ENCODE results near the gene MYT1. TPM values are rescaled to one million over a fixed set of nuclear protein-coding genes. Genes with fewer than 3 reads are reported as not detected.

MYT1 gene
- total and polyA plus RNA-seq, 2 of the 13 experiments (the other 11 are each of a cell fraction or from before 2014, with no cell fraction given): 0.58 to 2.5 TPM

GRCh38 chr20:64189986-64190385 is 25.7 kb downstream of the MYT1 start (continued):
- TF ChIP-seq GPN1 (CRISPR knock-in tag; IDR thresholded peaks at IDR 0.05; ENCODE audit: borderline replicate concordance): 0 out of 2 replicates have a peak, but pooled peaks have one; percentile 70
- no peak for TF ChIP-seq ARNT (IDR thresholded peaks at IDR 0.05)
- TF ChIP-seq, protein P1, sequence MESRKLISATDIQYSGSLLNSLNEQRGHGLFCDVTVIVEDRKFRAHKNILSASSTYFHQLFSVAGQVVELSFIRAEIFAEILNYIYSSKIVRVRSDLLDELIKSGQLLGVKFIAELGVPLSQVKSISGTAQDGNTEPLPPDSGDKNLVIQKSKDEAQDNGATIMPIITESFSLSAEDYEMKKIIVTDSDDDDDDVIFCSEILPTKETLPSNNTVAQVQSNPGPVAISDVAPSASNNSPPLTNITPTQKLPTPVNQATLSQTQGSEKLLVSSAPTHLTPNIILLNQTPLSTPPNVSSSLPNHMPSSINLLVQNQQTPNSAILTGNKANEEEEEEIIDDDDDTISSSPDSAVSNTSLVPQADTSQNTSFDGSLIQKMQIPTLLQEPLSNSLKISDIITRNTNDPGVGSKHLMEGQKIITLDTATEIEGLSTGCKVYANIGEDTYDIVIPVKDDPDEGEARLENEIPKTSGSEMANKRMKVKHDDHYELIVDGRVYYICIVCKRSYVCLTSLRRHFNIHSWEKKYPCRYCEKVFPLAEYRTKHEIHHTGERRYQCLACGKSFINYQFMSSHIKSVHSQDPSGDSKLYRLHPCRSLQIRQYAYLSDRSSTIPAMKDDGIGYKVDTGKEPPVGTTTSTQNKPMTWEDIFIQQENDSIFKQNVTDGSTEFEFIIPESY (CRISPR knock-in tag; IDR thresholded peaks at IDR 0.05): no peak
- TF ChIP-seq ZNF441 (CRISPR knock-in tag; IDR thresholded peaks at IDR 0.05; ENCODE audit: borderline replicate concordance): no peak
- no peak for TF ChIP-seq SNAPC2 (CRISPR knock-in tag; IDR thresholded peaks at IDR 0.05)
- no peak for TF ChIP-seq EHMT2 (IDR thresholded peaks at IDR 0.05; ENCODE audit: borderline replicate concordance, low read depth, low read length)
- TF ChIP-seq RARA (CRISPR knock-in tag; IDR thresholded peaks at IDR 0.05): 0 out of 2 replicates have a peak, but pooled peaks have one; percentile 13
- TF ChIP-seq, protein P2, sequence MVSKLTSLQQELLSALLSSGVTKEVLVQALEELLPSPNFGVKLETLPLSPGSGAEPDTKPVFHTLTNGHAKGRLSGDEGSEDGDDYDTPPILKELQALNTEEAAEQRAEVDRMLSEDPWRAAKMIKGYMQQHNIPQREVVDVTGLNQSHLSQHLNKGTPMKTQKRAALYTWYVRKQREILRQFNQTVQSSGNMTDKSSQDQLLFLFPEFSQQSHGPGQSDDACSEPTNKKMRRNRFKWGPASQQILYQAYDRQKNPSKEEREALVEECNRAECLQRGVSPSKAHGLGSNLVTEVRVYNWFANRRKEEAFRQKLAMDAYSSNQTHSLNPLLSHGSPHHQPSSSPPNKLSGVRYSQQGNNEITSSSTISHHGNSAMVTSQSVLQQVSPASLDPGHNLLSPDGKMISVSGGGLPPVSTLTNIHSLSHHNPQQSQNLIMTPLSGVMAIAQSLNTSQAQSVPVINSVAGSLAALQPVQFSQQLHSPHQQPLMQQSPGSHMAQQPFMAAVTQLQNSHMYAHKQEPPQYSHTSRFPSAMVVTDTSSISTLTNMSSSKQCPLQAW (CRISPR knock-in tag; IDR thresholded peaks at IDR 0.05): no peak
- TF ChIP-seq, protein P3, sequence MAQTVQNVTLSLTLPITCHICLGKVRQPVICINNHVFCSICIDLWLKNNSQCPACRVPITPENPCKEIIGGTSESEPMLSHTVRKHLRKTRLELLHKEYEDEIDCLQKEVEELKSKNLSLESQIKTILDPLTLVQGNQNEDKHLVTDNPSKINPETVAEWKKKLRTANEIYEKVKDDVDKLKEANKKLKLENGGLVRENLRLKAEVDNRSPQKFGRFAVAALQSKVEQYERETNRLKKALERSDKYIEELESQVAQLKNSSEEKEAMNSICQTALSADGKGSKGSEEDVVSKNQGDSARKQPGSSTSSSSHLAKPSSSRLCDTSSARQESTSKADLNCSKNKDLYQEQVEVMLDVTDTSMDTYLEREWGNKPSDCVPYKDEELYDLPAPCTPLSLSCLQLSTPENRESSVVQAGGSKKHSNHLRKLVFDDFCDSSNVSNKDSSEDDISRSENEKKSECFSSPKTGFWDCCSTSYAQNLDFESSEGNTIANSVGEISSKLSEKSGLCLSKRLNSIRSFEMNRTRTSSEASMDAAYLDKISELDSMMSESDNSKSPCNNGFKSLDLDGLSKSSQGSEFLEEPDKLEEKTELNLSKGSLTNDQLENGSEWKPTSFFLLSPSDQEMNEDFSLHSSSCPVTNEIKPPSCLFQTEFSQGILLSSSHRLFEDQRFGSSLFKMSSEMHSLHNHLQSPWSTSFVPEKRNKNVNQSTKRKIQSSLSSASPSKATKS (CRISPR knock-in tag; IDR thresholded peaks at IDR 0.05): no peak
- TF ChIP-seq SMC3 (IDR thresholded peaks at IDR 0.05; ENCODE audit: low read length): no peak
- 0 out of 2 replicates have a peak, but pooled peaks have one; percentile 14 for TF ChIP-seq PATZ1 (CRISPR knock-in tag; IDR thresholded peaks at IDR 0.05)
- TF ChIP-seq KAT2B (IDR thresholded peaks at IDR 0.05; ENCODE audit: borderline replicate concordance, low read depth, low read length): no peak
- no peak for TF ChIP-seq MTF2 (CRISPR knock-in tag; IDR thresholded peaks at IDR 0.05; ENCODE audit: borderline replicate concordance)
- TF ChIP-seq ETV5 (CRISPR knock-in tag; IDR thresholded peaks at IDR 0.05; ENCODE audit: borderline replicate concordance): no peak
- no peak for TF ChIP-seq POGZ (CRISPR knock-in tag; IDR thresholded peaks at IDR 0.05)
- TF ChIP-seq STAG1 (CRISPR knock-in tag; IDR thresholded peaks at IDR 0.05): peak; percentile 26; the same call in 1 of the 2 replicates
- TF ChIP-seq SP1 (IDR thresholded peaks at IDR 0.05): no peak
- TF ChIP-seq SP1 (CRISPR knock-in tag; IDR thresholded peaks at IDR 0.05): 0 out of 2 replicates have a peak, but pooled peaks have one; percentile 13
- TF ChIP-seq ZNF510 (CRISPR knock-in tag; IDR thresholded peaks at IDR 0.05; ENCODE audit: low read depth): no peak
- no peak for TF ChIP-seq ZNF768 (CRISPR knock-in tag; IDR thresholded peaks at IDR 0.05)
- no peak for TF ChIP-seq DNMT3B (CRISPR knock-in tag; conservative IDR thresholded peaks at IDR 0.05)
- TF ChIP-seq FOXO1 (CRISPR knock-in tag; IDR thresholded peaks at IDR 0.05): no peak
- TF ChIP-seq TCF12 (IDR thresholded peaks at IDR 0.05): no peak
- TF ChIP-seq TCF12 (CRISPR knock-in tag; IDR thresholded peaks at IDR 0.05): no peak
- 0 out of 2 replicates have a peak, but pooled peaks have one; percentile 3 for TF ChIP-seq ZNF772 (CRISPR knock-in tag; IDR thresholded peaks at IDR 0.05)
- peak; percentile 16; the same call in 1 of the 2 replicates for TF ChIP-seq MEIS1 (CRISPR knock-in tag; IDR thresholded peaks at IDR 0.05; ENCODE audit: borderline replicate concordance)
- no peak for TF ChIP-seq RFXANK (CRISPR knock-in tag; IDR thresholded peaks at IDR 0.05)

Data from HepG2 (cell line).